ENCODE measurements around the gene PTCSC3. TPM values are rescaled to one million over a fixed set of nuclear protein-coding genes. Genes with fewer than 3 reads are reported as not detected.

The PTCSC3 gene
- total RNA-seq, 1 experiment from 2014 or later, result not detected

DNA sequence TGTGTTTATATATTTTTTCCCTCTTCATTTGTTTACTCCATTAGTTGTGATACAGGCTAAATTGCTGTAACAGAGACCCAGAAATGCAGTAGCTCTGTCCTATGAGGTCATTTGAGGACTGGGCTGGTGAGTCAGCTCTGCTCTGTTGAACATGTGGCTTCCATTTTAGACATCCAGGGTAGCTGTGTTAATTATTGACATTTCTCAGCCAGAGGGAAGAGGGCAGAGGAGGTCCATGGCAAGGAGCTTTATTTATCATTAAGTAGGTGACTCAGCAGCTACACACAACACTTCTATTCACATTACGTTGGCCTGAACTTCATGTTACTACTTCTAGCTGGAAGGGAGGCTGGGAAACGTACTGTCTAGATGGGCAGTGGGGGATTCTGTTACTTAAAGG lies 85.4 kb downstream of the PTCSC3 start:
- TF ChIP-seq SIN3A (IDR thresholded peaks at IDR 0.05; ENCODE audit: borderline replicate concordance, insufficient read depth, low read depth, low read length) (no peak), TCF7L2 (IDR thresholded peaks at IDR 0.05; ENCODE audit: low read depth, low read length) (no peak), REST (IDR thresholded peaks at IDR 0.05; ENCODE audit: insufficient read depth in 1 of 2, low read depth in 2 of 2, low read length in 1 of 2) (no peak), POLR2AphosphoS5 (IDR thresholded peaks at IDR 0.05; ENCODE audit: low read depth, low read length) (no peak), CTCF (IDR thresholded peaks at IDR 0.05) (no peak)
- H3K27ac ChIP-seq (ENCODE audit: low read length), result no peak overlapping the region
- no peaks in the 10 kb centered on the region for H3K9me3 ChIP-seq (ENCODE audit: control insufficient read depth, insufficient read depth, low read depth, low read length)
- no peaks in the 10 kb centered on the region; the same call in 1 of the 2 replicates for H3K27me3 ChIP-seq (ENCODE audit: control insufficient read depth, insufficient read depth, low read length)
- H3K4me3 ChIP-seq (ENCODE audit: low read depth in 2 of 2, low read length in 2 of 2), result no peak overlapping the region
- no peaks in the 10 kb centered on the region for H3K36me3 ChIP-seq (ENCODE audit: control insufficient read depth, insufficient read depth, low read length)
- H3K4me1 ChIP-seq (ENCODE audit: control insufficient read depth, insufficient read depth, low read length), result no peaks in the 10 kb centered on the region
- ATAC-seq, result no peak
- ChIA-PET POLR2A (no interaction called here), CTCF (interaction anchor here (0.7 kb wide), 1 partner anchor 463 kb away, joined by 3 read pairs; no protein-coding TSS in a partner anchor)
- no TSS peak for BruUV-seq (replicated peaks)
- intact Hi-C loops (cut with micrococcal nuclease; ENCODE audit: unreplicated experiment) (no loop called here), in situ Hi-C loops (cut with HindIII; ENCODE audit: low pct_unique_long_range_greater_than_20kb, low sequenced_read_pairs) (no loop called here)
- no peak for DNase-seq (ENCODE audit: low read depth, low spot score)

DNA sequence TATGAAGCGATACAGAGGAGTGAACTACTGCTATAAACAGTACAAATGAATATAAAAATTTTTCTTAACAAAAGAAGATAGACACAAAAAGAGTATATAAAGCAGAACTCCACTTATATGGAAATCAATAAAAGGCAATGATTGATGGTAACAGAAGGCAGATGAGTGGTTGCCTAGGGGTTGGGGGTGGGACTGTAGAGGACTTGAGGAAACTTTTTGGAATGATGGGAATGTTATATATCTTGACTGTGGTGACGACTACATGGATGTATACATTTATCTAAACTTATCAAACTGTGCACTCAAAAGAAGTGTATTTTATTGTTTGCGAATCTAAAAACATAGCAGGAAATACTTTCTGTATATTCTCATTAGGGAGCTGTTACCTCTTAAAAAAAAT lies 89.1 kb downstream of the PTCSC3 start:
- ChIA-PET POLR2A (no interaction called here), CTCF (no interaction called here)
- DNase-seq (ENCODE audit: low read depth, low spot score) (no peak), ATAC-seq (no peak)
- Histone ChIP-seq H3K27ac (ENCODE audit: low read length) (no peak overlapping the region), H3K4me1 (ENCODE audit: control insufficient read depth, insufficient read depth, low read length) (no peaks in the 10 kb centered on the region), H3K27me3 (ENCODE audit: control insufficient read depth, insufficient read depth, low read length) (no peaks in the 10 kb centered on the region; the same call in 1 of the 2 replicates), H3K4me3 (ENCODE audit: low read depth in 2 of 2, low read length in 2 of 2) (no peak overlapping the region), H3K36me3 (ENCODE audit: control insufficient read depth, insufficient read depth, low read length) (no peaks in the 10 kb centered on the region), H3K9me3 (ENCODE audit: control insufficient read depth, insufficient read depth, low read depth, low read length) (no peaks in the 10 kb centered on the region)
- intact Hi-C loops (cut with micrococcal nuclease; ENCODE audit: unreplicated experiment) (no loop called here), in situ Hi-C loops (cut with HindIII; ENCODE audit: low pct_unique_long_range_greater_than_20kb, low sequenced_read_pairs) (no loop called here)
- no TSS peak for BruUV-seq (replicated peaks)
- TF ChIP-seq CTCF (IDR thresholded peaks at IDR 0.05), result no peak
- no peak for TF ChIP-seq POLR2AphosphoS5 (IDR thresholded peaks at IDR 0.05; ENCODE audit: low read depth, low read length)
- no peak for TF ChIP-seq SIN3A (IDR thresholded peaks at IDR 0.05; ENCODE audit: borderline replicate concordance, insufficient read depth, low read depth, low read length)
- no peak for TF ChIP-seq REST (IDR thresholded peaks at IDR 0.05; ENCODE audit: insufficient read depth in 1 of 2, low read depth in 2 of 2, low read length in 1 of 2)
- no peak for TF ChIP-seq TCF7L2 (IDR thresholded peaks at IDR 0.05; ENCODE audit: low read depth, low read length)

Data from Panc1 (cell line).